Uterus (tissue), 2 donors: Measurements from ENCODE around the gene CD200R1.

Experiments used
- CTCF ChIP-seq, 4 experiments: fragments of 200-600 bp in 2 of 4; fragments of 450-650 bp in 2 of 4; sonication (generic) in 2 of 4; IDR thresholded peaks; one replicate each; pipeline ENCODE4 v1.5.1; 2016 to 2019; ENCODE audit warnings: antibody characterized with exemption in 4 of 4, mild to moderate bottlenecking in 2 of 4, moderate library complexity in 1 of 4
- POLR2A ChIP-seq, 2 donors: fragments of 450-650 bp; IDR thresholded peaks; one replicate each; pipeline ENCODE4 v1.6.1; 2016; ENCODE audit warnings: antibody characterized with exemption in 2 of 2, mild to moderate bottlenecking in 1 of 2, moderate library complexity in 1 of 2

- TF ChIP-seq CTCF (IDR thresholded peaks at IDR 0.05), result no peak
- TF ChIP-seq POLR2A (IDR thresholded peaks at IDR 0.05), result no peak
These were observed 30.7 kb upstream of the CD200R1 start for GRCh38 chr3:113005611-113006010.
